Measurements from ENCODE around the gene PAPPA2.
A peak's percentile ranks its signal among the peaks of the same experiment; 100 is the strongest.
"Not testable (repeated sequence)": the region's sequence is repeated elsewhere in the genome, so short reads cannot be mapped to it uniquely, and the experiment has no call there.

The PAPPA2 gene

GRCh38 chr1:176612791-176613190, 149.8 kb downstream of the PAPPA2 start:
- no peak for DNase-seq

DNA sequence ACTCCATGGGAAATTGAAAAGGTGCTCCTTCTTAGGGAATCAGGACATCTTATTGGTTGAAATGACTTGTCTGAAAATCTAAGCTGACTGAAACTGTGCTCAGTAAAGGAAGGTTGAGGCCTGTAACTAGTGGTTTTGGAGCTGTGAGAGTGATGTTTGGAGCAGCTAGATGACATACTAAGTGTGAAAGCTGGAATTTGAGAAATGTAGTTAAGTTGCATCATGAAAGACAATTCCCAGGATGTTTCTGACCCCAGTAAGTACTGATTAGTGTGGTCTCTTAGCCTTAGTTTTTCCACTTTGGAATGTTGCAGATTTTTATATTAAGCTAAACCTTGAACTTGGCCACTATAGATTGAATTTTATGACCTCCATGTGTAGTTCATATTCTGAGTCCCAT, 154.9 kb downstream of the PAPPA2 start:
- DNase-seq: no peak

GRCh38 chr1:176619261-176619660, 156.3 kb downstream of the PAPPA2 start:
- DNase-seq: no peak

GRCh38 chr1:176625365-176625764, 162.4 kb downstream of the PAPPA2 start:
- no peak for DNase-seq

GRCh38 chr1:176626572-176627061, 163.6 kb downstream of the PAPPA2 start:
- no peak for DNase-seq

- DNase-seq: no peak
Measured at GRCh38 chr1:176628775-176629174, 165.8 kb downstream of the PAPPA2 start.

GRCh38 chr1:176634733-176635132, 171.8 kb downstream of the PAPPA2 start:
- not testable (repeated sequence) for DNase-seq

- no peak for DNase-seq
Measured at GRCh38 chr1:176638713-176639526, 175.9 kb downstream of the PAPPA2 start.

GRCh38 chr1:176643536-176643935, 180.6 kb downstream of the PAPPA2 start:
- DNase-seq: no peak

GRCh38 chr1:176648556-176648955, 185.6 kb downstream of the PAPPA2 start:
- no peak for DNase-seq

GRCh38 chr1:176656257-176656995, 193.5 kb downstream of the PAPPA2 start:
- no peak for DNase-seq

DNA sequence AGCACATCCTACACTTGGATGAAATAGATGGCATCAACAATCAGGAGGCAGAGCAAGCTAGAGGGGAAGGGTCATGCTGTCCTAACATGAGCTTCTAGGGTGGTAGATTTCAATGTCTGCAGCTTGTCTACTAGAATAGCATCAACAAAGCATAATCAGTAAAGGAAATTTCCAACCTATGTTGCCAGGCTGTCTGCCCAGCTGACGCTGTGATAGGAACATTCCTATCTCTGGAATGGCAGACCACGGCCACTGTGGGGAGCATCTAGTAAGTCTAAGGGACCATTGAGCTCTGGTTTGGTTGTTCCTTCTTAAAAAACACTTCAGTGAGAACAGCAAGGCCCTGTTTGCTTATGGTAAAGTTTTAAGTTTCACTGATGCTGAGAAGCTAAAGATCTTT, 206.8 kb downstream of the PAPPA2 start:
- DNase-seq: no peak

DNA sequence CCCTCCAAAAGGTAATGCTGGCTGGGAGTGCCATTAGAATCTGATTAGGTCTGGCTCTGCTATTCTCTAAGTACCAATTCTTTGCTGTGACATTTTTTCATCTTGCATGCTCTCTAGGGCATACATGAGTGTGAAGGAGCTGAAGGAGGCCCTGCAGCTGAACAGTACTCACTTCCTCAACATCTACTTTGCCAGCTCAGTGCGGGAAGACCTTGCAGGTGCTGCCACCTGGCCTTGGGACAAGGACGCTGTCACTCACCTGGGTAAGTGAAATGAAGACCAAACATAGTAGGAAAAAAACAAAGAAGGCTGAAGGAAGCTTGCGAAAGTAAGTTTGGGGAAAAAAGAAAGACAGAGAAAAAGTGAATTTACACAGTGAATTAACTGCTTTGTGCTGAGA, 207.9 kb downstream of the PAPPA2 start:
- no peak for DNase-seq

DNA sequence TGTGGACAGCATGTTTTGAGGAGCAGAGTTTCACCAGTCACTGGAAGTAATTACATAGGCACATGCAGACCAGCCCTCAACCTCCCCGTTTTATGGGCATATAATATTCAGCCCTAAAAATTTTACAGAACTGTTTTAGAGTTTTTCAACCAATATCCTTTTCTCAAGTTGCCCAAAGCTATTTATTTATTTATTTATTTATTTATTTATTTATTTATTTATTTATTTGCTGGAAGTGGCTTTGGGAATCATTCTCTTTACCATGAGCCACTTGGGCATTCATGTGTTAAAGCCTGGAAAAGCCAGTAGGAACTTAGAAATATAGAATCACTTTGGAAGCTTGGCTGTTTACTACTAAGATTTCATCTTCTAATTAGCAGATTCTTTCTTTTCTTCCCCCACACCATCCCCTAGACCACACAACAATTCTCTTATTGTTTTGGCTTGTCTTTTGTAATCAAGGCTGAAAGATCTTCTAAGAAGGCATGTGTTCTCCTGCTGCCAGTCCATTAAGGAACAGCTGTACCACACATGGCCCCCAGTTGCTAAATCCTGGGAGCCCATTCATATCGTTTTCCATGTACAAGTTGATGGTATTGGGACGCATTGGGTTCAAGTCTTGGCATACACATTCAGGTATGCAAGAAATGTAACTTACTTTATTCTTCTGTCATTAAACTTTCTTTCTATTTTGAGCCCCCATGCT, 220.0 kb downstream of the PAPPA2 start:
- no peak for DNase-seq

- DNase-seq: peak; percentile 16
Measured at GRCh38 chr1:176691251-176692228, 228.6 kb downstream of the PAPPA2 start.

- DNase-seq: no peak
Measured at GRCh38 chr1:176692431-176692830, 229.5 kb downstream of the PAPPA2 start.

GRCh38 chr1:176692988-176693696, 230.2 kb downstream of the PAPPA2 start:
- no peak for DNase-seq

GRCh38 chr1:176693697-176694329, 230.8 kb downstream of the PAPPA2 start:
- DNase-seq: no peak

- DNase-seq: no peak
Measured at GRCh38 chr1:176694713-176695112, 231.7 kb downstream of the PAPPA2 start.

DNA sequence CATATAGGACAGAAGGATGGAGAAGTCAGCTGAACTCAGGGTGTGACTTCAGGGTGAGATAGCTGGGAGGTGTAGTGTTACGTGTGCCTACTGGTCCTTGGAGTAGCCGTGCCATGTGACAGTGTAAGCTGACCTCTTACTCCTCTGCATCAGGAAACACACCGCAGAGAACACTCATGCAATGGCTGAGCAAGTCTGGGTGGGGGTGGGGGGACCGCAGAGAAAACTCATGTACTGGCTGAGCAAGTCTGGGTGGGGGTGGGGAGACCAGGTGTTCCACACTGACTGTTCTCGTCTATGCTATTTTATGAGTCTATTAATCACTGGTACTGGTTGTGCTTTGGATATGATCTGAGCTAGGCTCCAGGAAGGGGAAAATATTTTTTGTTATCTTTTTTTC, 233.1 kb downstream of the PAPPA2 start:
- DNase-seq: no peak

GRCh38 chr1:176696689-176697088, 233.7 kb downstream of the PAPPA2 start:
- DNase-seq: no peak
